Measurements from ENCODE around the gene POMT2.

POMT2 gene

GRCh38 chr14:77267937-77268699 is 52.6 kb downstream of the POMT2 start:
- peaks cover 10% of the 10 kb centered on the region for H3K27me3 ChIP-seq (ENCODE audit: low read depth, low read length)
- H3K27ac ChIP-seq (ENCODE audit: low read length): no peak overlapping the region
- peaks cover 6 to 9% of the 10 kb centered on the region in 2 donors for H3K9me3 ChIP-seq (ENCODE audit: control insufficient read depth in 1 of 2, low read length in 2 of 2)
- H3K4me3 ChIP-seq (ENCODE audit: low read depth in 1 of 2, low read length in 2 of 2): no peak overlapping the region
- peaks cover 0 to 8% of the 10 kb centered on the region in 2 donors for H3K4me1 ChIP-seq (ENCODE audit: control insufficient read depth in 1 of 2, insufficient read depth in 2 of 2, low read length in 2 of 2)
- no peaks in the 10 kb centered on the region for H3K36me3 ChIP-seq (ENCODE audit: control insufficient read depth in 1 of 2, insufficient read depth in 2 of 2, low read length in 2 of 2)

- Histone ChIP-seq H3K4me1 (ENCODE audit: control insufficient read depth in 1 of 2, insufficient read depth in 2 of 2, low read length in 2 of 2) (peaks cover 0 to 8% of the 10 kb centered on the region in 2 donors), H3K4me3 (ENCODE audit: low read depth in 1 of 2, low read length in 2 of 2) (no peak overlapping the region), H3K36me3 (ENCODE audit: control insufficient read depth in 1 of 2, insufficient read depth in 2 of 2, low read length in 2 of 2) (no peaks in the 10 kb centered on the region), H3K27ac (ENCODE audit: low read length) (no peak overlapping the region), H3K27me3 (ENCODE audit: low read depth, low read length) (peaks cover 9% of the 10 kb centered on the region), H3K9me3 (ENCODE audit: control insufficient read depth in 1 of 2, low read length in 2 of 2) (peaks cover 6 to 9% of the 10 kb centered on the region in 2 donors)
These were observed 54.3 kb downstream of the POMT2 start for GRCh38 chr14:77266336-77266735.

GRCh38 chr14:77265561-77266335 is 54.9 kb downstream of the POMT2 start:
- H3K36me3 ChIP-seq (ENCODE audit: control insufficient read depth in 1 of 2, insufficient read depth in 2 of 2, low read length in 2 of 2): no peaks in the 10 kb centered on the region
- no peak overlapping the region for H3K4me3 ChIP-seq (ENCODE audit: low read depth in 1 of 2, low read length in 2 of 2)
- no peak overlapping the region for H3K27ac ChIP-seq (ENCODE audit: low read length)
- H3K4me1 ChIP-seq (ENCODE audit: control insufficient read depth in 1 of 2, insufficient read depth in 2 of 2, low read length in 2 of 2): peaks cover 0 to 6% of the 10 kb centered on the region in 2 donors
- peaks cover 6 to 9% of the 10 kb centered on the region in 2 donors for H3K9me3 ChIP-seq (ENCODE audit: control insufficient read depth in 1 of 2, low read length in 2 of 2)
- H3K27me3 ChIP-seq (ENCODE audit: low read depth, low read length): peaks cover 5% of the 10 kb centered on the region

GRCh38 chr14:77265187-77265515 is 55.5 kb downstream of the POMT2 start:
- Histone ChIP-seq H3K27ac (ENCODE audit: low read length) (no peak overlapping the region), H3K4me1 (ENCODE audit: control insufficient read depth in 1 of 2, insufficient read depth in 2 of 2, low read length in 2 of 2) (peaks cover 0 to under 1% of the 10 kb centered on the region in 2 donors), H3K9me3 (ENCODE audit: control insufficient read depth in 1 of 2, low read length in 2 of 2) (peaks cover 6 to 9% of the 10 kb centered on the region in 2 donors), H3K36me3 (ENCODE audit: control insufficient read depth in 1 of 2, insufficient read depth in 2 of 2, low read length in 2 of 2) (no peaks in the 10 kb centered on the region), H3K27me3 (ENCODE audit: low read depth, low read length) (peaks cover 5% of the 10 kb centered on the region), H3K4me3 (ENCODE audit: low read depth in 1 of 2, low read length in 2 of 2) (no peak overlapping the region)

GRCh38 chr14:77264466-77265186 is 56.1 kb downstream of the POMT2 start:
- no peaks in the 10 kb centered on the region for H3K4me1 ChIP-seq (ENCODE audit: control insufficient read depth in 1 of 2, insufficient read depth in 2 of 2, low read length in 2 of 2)
- H3K9me3 ChIP-seq (ENCODE audit: control insufficient read depth in 1 of 2, low read length in 2 of 2): peaks cover 6 to 9% of the 10 kb centered on the region in 2 donors
- H3K36me3 ChIP-seq (ENCODE audit: control insufficient read depth in 1 of 2, insufficient read depth in 2 of 2, low read length in 2 of 2): no peaks in the 10 kb centered on the region
- no peak overlapping the region for H3K4me3 ChIP-seq (ENCODE audit: low read depth in 1 of 2, low read length in 2 of 2)
- H3K27ac ChIP-seq (ENCODE audit: low read length): no peak overlapping the region
- H3K27me3 ChIP-seq (ENCODE audit: low read depth, low read length): peaks cover 5% of the 10 kb centered on the region

- no peak overlapping the region for H3K4me3 ChIP-seq (ENCODE audit: low read depth in 1 of 2, low read length in 2 of 2)
These were observed 60.1 kb downstream of the POMT2 start for GRCh38 chr14:77260631-77261030.

GRCh38 chr14:77260199-77260598 is 60.5 kb downstream of the POMT2 start:
- H3K27ac ChIP-seq (ENCODE audit: low read length): no peak overlapping the region
- no peaks in the 10 kb centered on the region for H3K9me3 ChIP-seq (ENCODE audit: control insufficient read depth in 1 of 2, low read length in 2 of 2)
- H3K27me3 ChIP-seq (ENCODE audit: low read depth, low read length): no peaks in the 10 kb centered on the region
- no peaks in the 10 kb centered on the region for H3K36me3 ChIP-seq (ENCODE audit: control insufficient read depth in 1 of 2, insufficient read depth in 2 of 2, low read length in 2 of 2)
- H3K4me1 ChIP-seq (ENCODE audit: control insufficient read depth in 1 of 2, insufficient read depth in 2 of 2, low read length in 2 of 2): no peaks in the 10 kb centered on the region
- H3K4me3 ChIP-seq (ENCODE audit: low read depth in 1 of 2, low read length in 2 of 2): no peak overlapping the region

More at GRCh38 chr14:77260631-77261030, 60.1 kb downstream of the POMT2 start:
- no peaks in the 10 kb centered on the region for H3K27me3 ChIP-seq (ENCODE audit: low read depth, low read length)
- H3K4me1 ChIP-seq (ENCODE audit: control insufficient read depth in 1 of 2, insufficient read depth in 2 of 2, low read length in 2 of 2): no peaks in the 10 kb centered on the region
- H3K9me3 ChIP-seq (ENCODE audit: control insufficient read depth in 1 of 2, low read length in 2 of 2): no peaks in the 10 kb centered on the region
- no peaks in the 10 kb centered on the region for H3K36me3 ChIP-seq (ENCODE audit: control insufficient read depth in 1 of 2, insufficient read depth in 2 of 2, low read length in 2 of 2)
- no peak overlapping the region for H3K27ac ChIP-seq (ENCODE audit: low read length)

GRCh38 chr14:77259025-77259715 is 61.5 kb downstream of the POMT2 start:
- Histone ChIP-seq H3K27me3 (ENCODE audit: low read depth, low read length) (no peaks in the 10 kb centered on the region), H3K27ac (ENCODE audit: low read length) (no peak overlapping the region), H3K4me1 (ENCODE audit: control insufficient read depth in 1 of 2, insufficient read depth in 2 of 2, low read length in 2 of 2) (no peaks in the 10 kb centered on the region), H3K9me3 (ENCODE audit: control insufficient read depth in 1 of 2, low read length in 2 of 2) (no peaks in the 10 kb centered on the region), H3K4me3 (ENCODE audit: low read depth in 1 of 2, low read length in 2 of 2) (no peak overlapping the region), H3K36me3 (ENCODE audit: control insufficient read depth in 1 of 2, insufficient read depth in 2 of 2, low read length in 2 of 2) (no peaks in the 10 kb centered on the region)

GRCh38 chr14:77258566-77258965 is 62.1 kb downstream of the POMT2 start:
- no peak overlapping the region for H3K4me3 ChIP-seq (ENCODE audit: low read depth in 1 of 2, low read length in 2 of 2)
- no peaks in the 10 kb centered on the region for H3K9me3 ChIP-seq (ENCODE audit: control insufficient read depth in 1 of 2, low read length in 2 of 2)
- no peaks in the 10 kb centered on the region for H3K36me3 ChIP-seq (ENCODE audit: control insufficient read depth in 1 of 2, insufficient read depth in 2 of 2, low read length in 2 of 2)
- H3K27ac ChIP-seq (ENCODE audit: low read length): no peak overlapping the region
- no peaks in the 10 kb centered on the region for H3K4me1 ChIP-seq (ENCODE audit: control insufficient read depth in 1 of 2, insufficient read depth in 2 of 2, low read length in 2 of 2)
- no peaks in the 10 kb centered on the region for H3K27me3 ChIP-seq (ENCODE audit: low read depth, low read length)

- Histone ChIP-seq H3K9me3 (ENCODE audit: control insufficient read depth in 1 of 2, low read length in 2 of 2) (no peaks in the 10 kb centered on the region), H3K27ac (ENCODE audit: low read length) (no peak overlapping the region), H3K4me1 (ENCODE audit: control insufficient read depth in 1 of 2, insufficient read depth in 2 of 2, low read length in 2 of 2) (no peaks in the 10 kb centered on the region)
These were observed 63.0 kb downstream of the POMT2 start for GRCh38 chr14:77257700-77258099.

GRCh38 chr14:77256694-77257093 is 64.0 kb downstream of the POMT2 start:
- Histone ChIP-seq H3K27ac (ENCODE audit: low read length) (no peak overlapping the region), H3K27me3 (ENCODE audit: low read depth, low read length) (no peaks in the 10 kb centered on the region), H3K9me3 (ENCODE audit: control insufficient read depth in 1 of 2, low read length in 2 of 2) (no peaks in the 10 kb centered on the region), H3K36me3 (ENCODE audit: control insufficient read depth in 1 of 2, insufficient read depth in 2 of 2, low read length in 2 of 2) (no peaks in the 10 kb centered on the region), H3K4me3 (ENCODE audit: low read depth in 1 of 2, low read length in 2 of 2) (no peak overlapping the region), H3K4me1 (ENCODE audit: control insufficient read depth in 1 of 2, insufficient read depth in 2 of 2, low read length in 2 of 2) (no peaks in the 10 kb centered on the region)

More at GRCh38 chr14:77257700-77258099, 63.0 kb downstream of the POMT2 start:
- no peaks in the 10 kb centered on the region for H3K27me3 ChIP-seq (ENCODE audit: low read depth, low read length)
- H3K36me3 ChIP-seq (ENCODE audit: control insufficient read depth in 1 of 2, insufficient read depth in 2 of 2, low read length in 2 of 2): no peaks in the 10 kb centered on the region
- no peak overlapping the region for H3K4me3 ChIP-seq (ENCODE audit: low read depth in 1 of 2, low read length in 2 of 2)
